Measurements from ENCODE around the gene GGT6.
A peak's percentile ranks its signal among the peaks of the same experiment; 100 is the strongest.

Gene GGT6

DNA sequence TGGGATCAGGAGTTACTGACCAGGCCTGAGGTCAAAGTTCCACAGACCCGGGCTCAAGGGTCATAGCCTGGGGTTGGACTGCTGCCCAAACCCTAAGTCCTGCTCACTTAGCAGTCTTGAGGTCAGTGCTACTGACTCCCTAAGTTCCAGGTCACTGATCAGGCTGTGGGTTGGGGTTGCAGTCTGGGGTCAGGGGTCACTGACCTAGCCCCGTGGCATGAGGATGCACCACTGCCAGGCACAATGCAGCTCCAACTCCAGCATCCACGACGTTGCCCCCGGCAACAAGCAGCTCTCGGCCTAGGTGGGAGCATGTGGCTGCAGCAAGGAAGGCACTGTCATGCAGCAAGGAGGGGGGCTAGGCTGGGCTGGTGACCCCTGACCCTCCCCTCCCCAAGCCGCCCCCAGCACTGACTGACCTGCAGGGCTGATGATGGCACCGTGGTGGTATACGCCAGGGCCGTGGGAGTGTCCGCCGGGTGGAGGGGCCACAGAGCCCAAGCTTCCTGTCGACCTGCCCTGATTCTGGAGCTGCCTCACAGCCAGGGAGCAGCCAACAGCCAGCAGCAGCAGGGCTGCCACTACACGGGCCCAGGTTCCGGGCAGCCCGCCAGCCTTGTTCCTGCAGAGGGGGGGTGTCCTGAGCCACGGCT is 1.1 kb downstream of the GGT6 start:
- no peak overlapping the region for H3K27ac ChIP-seq
- TF ChIP-seq, protein P1, sequence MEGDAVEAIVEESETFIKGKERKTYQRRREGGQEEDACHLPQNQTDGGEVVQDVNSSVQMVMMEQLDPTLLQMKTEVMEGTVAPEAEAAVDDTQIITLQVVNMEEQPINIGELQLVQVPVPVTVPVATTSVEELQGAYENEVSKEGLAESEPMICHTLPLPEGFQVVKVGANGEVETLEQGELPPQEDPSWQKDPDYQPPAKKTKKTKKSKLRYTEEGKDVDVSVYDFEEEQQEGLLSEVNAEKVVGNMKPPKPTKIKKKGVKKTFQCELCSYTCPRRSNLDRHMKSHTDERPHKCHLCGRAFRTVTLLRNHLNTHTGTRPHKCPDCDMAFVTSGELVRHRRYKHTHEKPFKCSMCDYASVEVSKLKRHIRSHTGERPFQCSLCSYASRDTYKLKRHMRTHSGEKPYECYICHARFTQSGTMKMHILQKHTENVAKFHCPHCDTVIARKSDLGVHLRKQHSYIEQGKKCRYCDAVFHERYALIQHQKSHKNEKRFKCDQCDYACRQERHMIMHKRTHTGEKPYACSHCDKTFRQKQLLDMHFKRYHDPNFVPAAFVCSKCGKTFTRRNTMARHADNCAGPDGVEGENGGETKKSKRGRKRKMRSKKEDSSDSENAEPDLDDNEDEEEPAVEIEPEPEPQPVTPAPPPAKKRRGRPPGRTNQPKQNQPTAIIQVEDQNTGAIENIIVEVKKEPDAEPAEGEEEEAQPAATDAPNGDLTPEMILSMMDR (conservative IDR thresholded peaks at IDR 0.05), result no peak

GRCh38 chr17:4558347-4558971 is 1.9 kb downstream of the GGT6 start:
- no peak overlapping the region for H3K27ac ChIP-seq
- TF ChIP-seq, protein P1 (conservative IDR thresholded peaks at IDR 0.05), result no peak

DNA sequence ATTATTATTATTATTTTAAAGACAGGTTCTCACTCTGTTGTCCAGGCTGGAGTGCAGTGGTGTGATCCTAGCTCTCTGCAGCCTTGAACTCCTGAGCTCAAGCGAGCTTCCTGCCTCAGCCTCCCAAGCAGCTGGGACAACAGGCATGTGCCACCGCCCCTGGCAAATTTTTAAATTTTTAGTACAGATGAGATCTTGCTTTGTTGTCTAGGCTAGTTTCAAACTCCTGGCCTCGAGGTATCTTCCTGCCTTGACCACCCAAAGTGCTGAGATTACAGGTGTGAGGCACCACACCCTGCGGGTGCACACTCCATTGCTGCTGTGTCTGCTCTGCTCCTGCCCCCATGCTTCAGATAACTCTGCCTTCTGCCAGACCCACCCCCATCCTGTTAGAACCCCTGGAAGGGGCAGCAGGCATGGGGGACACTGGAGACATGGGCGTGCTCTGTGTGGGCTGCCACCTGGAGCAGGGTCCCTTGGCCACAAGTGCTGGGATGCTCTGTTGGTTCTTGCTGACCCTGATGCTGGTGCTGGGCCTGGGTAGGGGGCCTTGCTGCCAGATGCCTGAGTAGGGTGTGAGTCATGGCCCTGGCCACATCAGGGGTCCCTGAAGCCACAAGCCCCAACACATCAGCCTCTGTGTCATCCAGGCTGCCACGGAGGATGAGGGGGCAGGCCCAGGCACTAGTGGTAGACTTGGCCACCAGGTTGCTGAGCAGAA is 2.6 kb downstream of the GGT6 start:
- TF ChIP-seq, protein P1 (conservative IDR thresholded peaks at IDR 0.05), result no peak
- no peak overlapping the region for H3K27ac ChIP-seq

- no peak overlapping the region for H3K27ac ChIP-seq
- TF ChIP-seq, protein P1 (conservative IDR thresholded peaks at IDR 0.05), result no peak
These were observed 3.4 kb downstream of the GGT6 start for GRCh38 chr17:4556996-4557395.

DNA sequence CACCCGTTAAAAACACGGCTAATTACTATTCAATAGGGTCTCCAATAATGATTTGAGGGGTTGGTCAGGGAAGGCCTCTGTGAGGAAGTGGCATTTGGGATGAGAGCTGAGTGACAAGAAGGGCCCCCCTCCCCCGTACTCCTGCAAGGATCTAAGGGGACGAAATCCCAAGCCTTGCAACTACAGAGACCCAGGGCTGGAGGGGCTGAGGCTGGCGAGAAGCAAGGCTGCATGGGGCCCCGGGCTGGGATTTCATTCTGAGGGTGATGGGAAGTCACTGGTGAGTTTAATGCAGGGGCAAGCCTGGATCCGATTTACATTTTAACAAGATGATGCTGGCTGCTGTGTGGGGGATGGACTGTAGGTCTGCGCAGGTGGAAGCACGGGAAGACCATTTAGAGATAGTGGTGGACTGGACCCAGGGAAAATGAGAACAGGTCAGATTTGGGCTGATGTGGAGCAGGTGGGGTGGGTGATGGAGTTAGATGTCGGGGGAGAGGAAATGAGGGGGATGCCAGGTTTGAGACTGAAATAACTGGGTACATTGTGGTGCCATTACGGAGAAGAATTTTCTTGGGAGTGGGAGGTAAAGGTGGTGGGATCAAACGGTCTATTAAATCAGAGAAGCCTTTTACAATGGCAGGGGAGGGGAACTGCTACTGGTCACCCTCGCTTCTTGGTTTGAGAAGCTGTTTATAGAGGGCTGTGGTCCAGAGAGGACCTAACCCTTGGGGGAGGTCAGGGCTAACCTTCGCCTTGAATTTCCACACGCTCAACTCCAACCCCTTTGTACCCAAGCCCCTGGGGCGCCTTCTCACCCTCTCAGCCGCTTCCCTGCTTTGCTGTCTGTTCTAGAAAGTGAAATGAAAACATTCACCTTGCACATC is 4.3 kb downstream of the GGT6 start:
- TF ChIP-seq, protein P1 (conservative IDR thresholded peaks at IDR 0.05), result no peak
- H3K27ac ChIP-seq, result peak overlapping the region; percentile 92

DNA sequence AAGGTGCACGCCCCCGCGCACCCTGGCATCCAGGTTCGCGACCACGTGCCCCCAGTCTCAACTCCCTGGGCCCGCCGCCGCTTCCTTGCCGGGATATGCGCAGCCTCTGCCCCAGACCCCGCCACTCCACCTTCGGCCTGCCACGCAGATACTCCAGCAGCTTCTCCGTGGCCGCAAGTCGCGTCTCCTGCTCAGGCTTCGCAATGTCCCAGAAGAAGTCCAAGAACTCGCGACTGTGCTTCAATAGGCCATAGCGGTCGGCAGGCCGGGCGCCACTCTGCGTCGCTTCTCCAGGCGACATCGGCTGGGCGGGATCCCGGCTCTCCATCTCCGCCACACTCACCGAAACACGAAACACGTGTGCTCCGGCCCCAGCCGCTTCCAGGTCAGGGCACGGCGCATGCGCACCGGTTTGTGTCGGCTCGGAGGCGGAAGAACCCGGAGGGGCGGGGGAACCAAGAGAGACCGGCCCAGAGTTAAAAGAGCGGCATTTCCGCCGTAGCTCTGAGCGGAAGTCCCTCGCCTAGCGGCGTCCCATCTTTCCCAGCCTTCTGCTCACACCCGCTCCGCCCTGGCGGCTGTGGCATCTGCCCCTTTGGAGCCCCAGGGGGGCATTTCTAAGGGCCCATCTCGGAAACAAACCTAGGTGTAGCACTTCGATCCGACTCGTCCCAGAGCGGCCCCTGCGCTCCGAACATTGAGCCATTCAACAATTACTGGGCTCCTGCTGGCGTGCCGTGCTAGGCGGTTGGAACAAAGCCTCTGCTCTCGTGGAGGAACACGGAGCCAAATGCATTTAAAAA is 5.2 kb downstream of the GGT6 start, which contains the start of gene MYBBP1A:
Gene MYBBP1A (minus strand): TSS at position 388 of the 803 bp plus-strand sequence. CDS start 60 bp downstream, at position 328.
- H3K27ac ChIP-seq, result peak within 1 kb of the TSS; percentile 92
- TF ChIP-seq, protein P1 (conservative IDR thresholded peaks at IDR 0.05), result no peak

Measured in VCaP (cell line).